ENCODE data around the gene ATP2C2.
"Not testable (repeated sequence)": the region's sequence is repeated elsewhere in the genome, so short reads cannot be mapped to it uniquely, and the experiment has no call there.

ATP2C2 gene

DNA sequence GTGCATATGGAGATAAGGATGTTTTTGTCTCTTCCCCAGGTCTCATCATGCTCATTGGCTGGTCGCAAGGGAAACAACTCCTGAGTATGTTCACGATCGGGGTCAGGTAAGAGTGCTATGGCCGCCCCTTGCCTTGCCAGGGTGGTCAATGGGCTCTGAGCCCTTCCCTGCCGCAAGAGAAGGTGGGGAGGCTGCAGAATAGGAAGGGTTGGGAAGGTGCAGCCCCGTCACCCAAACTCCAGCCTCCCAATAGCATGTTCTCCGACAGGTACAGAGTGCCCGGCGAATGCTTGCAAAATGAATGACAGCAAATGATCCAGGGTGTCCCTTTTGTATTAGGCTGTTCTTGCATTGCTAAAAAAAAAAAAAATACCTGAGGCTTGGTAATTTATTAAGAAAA, 57.4 kb downstream of the ATP2C2 start:
- DNase-seq, result no peak

DNA sequence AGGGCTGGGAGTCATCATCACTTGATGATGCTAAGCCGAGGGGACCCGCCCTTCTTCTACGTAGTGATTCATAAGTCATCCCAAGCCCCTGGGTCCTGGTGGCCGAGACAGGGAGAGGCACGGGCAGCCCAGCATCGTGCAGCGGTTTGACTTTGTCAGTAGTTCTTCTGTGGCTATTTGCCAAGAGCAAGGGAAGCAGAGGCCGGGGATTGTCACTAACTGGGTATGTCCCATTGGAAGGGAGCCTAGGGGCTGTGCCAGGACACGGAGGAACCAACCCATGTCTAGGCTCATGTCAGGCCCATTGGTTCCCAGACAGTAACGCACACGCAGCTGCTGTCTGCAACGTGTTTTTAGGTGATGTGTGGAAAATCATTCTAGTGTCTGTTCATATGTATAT, 58.5 kb downstream of the ATP2C2 start:
- no peak for DNase-seq

DNA sequence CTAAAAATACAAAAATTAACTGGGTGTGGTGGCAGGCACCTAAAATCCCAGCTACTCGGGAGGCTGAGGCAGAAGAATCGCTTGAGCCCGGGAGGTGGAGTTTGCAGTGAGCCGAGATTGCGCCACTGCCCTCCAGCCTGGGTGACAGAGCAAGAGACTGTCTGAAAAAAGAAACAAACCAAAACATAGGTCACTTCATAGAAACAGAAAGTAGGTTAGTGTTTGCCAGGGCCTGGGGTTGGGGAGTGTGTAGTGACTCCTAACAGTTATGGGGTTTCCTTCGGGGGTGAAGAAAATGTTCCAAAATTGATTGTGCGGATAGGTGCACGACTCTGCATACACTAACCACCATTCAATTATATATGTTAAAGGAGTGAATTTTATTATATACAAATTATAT, 59.2 kb downstream of the ATP2C2 start:
- no peak for DNase-seq

DNA sequence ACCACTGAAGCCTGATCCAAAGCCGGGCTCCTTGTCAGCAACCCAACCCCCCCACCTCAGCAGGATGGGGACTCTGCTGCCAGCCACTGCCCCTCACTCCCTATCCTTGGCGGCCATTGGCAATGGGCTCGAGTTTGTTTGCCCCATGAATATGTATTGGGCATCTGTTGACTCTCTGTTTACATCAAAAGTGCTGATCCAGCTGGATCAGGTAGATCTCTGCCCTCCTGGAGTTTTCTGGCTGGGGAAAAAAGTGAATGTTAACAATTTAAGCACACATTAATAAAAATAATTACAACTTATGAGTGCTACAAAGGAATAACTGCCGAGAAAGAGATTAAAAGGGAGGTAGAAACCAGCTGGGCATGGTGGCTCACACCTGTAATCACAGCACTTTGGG, 62.5 kb downstream of the ATP2C2 start:
- no peak for DNase-seq

DNA sequence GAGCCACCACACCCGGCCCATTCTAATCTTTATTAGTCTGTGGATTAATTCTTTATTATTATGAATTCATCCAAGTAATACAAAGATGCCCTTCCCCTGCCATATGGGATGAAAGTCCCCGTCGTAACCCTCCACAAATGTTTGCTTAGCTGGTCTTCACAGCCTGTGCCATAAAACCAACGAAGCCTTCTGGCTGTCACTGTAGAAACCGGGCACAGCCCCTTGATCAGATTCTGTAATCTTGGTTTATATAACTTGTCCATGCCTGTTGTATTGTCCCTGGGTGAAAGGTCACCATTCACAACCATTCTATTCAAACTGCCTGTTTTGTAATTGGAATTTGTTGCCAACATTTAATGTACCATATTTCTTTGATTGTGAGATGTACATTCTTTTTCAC, 66.5 kb downstream of the ATP2C2 start:
- DNase-seq, result no peak

DNA sequence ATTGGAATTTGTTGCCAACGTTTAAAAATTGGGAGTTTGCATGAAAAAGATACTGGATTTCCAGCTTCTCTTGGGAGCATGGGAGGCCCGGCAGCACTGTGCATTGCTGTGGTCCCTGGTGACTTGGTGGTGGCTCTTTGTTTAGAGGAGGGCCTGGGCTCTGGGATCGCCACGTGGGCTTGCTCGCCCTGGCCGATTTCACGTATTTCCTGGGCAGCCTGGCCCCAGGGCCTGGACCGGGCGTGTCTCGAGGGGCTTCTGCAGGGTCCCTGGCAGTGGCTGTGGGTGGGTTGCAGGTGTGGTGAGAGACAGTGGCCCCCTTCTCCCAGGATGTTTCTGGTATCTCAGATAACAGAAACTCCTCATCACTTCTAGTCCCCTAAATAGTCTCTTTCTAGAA, 67.9 kb downstream of the ATP2C2 start:
- no peak for DNase-seq

DNA sequence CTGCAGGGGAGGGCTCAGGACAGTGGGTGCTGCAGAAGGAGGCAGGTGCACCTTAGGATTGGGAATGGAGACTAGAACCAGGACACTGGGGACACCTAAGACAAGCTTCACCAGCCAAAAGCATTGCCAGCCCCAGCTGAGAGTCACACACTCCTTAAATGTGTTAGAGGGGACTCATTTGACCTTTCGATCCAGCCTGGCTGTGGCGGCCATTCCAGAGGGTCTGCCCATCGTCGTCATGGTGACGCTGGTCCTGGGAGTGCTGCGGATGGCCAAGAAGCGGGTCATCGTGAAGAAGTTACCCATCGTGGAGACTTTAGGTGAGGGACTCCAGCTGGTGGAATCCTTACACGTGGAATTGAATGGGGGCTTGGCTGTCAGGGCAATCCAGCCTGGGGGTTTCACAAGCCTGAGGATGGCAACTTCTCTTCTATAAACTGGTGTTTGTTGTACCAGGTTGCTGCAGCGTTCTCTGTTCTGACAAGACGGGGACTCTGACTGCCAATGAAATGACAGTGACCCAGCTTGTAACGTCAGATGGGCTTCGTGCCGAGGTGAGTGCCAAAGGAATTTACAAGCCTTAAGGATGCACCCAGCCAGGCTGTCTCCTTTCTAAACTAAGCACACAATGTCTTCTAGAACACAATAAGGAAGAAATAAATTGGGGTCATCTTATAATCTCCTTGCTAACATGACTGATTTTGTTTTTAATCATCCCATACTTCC, 70.8 kb downstream of the ATP2C2 start:
- no peak for DNase-seq

DNA sequence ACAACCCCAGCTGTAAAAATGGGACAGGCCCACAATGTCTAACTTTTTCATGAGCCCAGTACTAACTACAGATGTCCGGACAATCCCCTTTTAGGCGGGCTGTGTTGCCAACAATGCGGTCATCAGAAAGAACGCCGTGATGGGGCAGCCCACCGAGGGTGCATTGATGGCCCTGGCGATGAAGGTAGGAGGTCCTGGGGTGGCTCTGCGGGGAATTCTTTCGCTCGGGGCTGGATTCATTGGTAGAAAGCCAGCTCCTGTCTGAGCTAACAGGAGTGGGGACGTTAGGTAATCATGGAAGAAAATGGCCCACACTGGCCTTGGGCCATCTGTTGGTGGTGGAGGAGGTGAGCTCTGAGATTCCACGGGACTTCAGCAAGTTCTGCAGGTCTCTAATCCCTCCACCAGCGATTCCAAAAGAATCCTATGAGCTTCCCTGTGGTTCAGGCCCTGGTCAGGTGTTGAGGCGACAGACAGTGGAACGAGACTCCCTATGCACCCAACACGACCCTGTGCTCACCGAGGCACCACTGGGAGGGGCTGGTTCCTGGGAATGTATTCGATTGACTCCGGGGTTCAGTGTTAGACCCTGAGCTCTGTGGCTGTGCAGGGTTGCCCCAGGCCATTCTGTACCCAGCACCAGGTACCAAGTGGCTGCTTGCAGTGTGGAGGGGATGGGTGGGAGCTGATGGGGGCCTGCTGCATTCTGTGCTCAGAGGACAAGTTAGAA, 74.2 kb downstream of the ATP2C2 start:
- DNase-seq, result no peak

DNA sequence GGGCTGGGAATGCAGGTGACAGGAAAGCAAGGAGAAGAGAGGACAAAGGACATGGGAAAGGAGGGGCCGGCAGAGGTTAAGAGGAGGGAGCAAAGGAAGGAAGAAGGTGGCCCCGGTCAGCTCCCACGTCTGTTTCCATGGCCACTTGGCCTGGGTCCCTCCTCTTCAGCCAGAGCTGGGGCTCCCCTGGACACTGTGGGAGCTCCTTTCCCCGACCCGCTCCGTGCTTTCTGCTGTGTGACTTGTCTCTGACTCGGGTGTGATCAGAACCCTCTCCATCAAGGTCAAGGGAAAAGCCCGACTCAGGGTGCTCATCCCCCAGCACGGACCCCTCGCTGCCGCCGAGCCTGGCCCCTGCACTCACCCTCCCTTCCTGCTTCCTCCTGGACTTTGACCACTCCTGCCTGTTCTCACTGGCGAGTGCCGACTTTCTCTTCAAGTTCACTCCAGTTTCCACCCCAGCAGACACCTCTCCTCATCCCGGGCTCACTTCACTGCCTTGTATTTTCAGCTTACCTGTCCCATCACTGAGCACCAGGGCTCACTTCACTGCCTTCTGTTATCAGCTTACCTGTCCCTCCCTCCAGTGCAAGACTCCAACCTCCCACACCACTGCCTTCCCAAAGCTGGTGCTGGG, 74.9 kb downstream of the ATP2C2 start:
- DNase-seq, result no peak

DNA sequence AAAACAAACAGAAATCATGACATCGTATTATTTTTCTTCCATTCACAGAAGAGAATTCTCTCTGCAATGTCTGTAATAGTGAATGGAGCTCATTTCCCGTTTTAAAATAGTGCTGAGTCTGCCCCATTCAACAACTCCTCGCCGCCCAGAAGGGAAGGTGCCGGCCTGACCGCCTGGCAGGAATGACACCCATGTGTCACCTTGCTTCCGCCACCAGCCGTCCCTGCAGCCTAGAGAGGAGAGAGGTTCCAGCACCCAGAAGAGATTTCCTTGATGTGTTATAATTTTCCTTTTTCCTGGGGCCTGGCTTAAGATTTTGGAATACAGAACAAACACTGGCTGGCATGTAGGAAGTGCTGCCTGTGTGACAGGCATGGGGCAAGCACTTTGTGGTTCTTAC, 76.1 kb downstream of the ATP2C2 start:
- DNase-seq, result no peak

DNA sequence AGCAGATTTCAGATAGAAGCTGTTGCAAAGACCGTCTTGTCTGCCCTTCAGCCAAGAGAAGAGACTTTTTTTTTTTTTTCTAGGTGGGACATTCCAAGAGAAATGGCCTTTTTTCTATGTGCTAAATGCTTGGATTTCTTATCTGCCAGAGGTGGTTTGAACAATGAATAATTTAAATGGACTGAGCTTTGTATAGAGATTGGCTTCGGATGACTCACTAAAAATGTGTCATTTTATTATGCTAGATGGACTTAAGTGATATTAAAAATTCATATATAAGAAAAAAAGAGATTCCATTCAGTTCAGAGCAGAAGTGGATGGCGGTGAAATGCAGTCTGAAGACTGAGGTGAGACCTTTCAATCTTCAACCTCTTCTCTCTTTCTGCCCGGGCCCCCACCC, 77.7 kb downstream of the ATP2C2 start:
- no peak for DNase-seq

DNA sequence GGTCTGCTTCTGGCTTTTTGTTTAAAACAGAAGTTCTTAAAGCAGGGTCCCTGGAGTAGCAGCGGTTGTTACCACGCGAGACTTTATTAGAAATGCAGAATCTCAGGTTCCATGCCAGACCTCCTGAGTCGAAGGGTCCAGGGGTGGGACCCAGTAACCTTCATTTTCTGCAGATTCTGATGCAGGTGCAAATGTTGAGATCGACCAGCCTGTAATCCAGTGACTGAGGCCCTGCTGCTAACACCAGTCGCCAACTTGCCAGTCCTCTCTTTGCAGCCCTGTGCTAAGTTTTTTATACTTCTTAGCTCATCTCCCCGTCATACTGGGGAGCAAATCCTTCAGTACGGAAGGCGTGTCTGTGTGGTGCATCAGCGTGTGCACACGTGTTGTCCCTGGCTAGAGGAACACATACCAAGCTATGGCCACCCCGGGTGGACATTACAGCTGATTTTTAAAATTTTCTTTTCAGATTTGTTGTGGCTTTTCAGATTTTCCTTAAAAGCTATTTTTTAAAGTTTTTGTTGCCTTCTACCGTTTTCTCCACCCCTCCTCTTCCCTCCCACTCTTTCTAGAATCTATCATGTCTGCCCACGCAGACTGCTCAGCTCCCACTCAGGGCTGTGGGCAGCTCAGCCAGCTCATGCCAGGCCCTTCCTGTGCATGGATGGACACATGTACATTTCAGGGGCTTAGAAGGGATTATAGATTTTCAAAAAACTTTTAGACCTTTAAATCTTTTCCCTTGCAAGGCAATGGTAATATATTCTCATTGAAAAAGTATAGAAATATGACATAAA, 78.5 kb downstream of the ATP2C2 start:
- DNase-seq, result no peak

DNA sequence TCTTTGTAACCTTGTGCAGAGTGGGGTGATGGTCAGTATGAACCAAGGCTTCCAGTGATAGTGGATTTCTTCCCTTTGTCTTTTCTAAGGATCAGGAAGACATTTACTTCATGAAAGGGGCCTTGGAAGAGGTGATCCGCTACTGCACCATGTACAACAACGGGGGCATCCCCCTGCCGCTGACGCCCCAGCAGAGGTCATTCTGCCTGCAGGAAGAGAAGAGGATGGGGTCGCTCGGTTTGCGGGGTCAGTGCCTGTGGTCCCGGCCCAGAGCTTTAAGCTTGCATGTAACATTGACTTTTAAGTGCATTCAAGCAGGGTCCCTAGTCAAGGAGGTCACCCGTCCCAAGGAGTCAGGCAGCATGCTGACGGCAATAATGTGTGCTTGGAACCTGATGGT, 80.1 kb downstream of the ATP2C2 start:
- no peak for DNase-seq

DNA sequence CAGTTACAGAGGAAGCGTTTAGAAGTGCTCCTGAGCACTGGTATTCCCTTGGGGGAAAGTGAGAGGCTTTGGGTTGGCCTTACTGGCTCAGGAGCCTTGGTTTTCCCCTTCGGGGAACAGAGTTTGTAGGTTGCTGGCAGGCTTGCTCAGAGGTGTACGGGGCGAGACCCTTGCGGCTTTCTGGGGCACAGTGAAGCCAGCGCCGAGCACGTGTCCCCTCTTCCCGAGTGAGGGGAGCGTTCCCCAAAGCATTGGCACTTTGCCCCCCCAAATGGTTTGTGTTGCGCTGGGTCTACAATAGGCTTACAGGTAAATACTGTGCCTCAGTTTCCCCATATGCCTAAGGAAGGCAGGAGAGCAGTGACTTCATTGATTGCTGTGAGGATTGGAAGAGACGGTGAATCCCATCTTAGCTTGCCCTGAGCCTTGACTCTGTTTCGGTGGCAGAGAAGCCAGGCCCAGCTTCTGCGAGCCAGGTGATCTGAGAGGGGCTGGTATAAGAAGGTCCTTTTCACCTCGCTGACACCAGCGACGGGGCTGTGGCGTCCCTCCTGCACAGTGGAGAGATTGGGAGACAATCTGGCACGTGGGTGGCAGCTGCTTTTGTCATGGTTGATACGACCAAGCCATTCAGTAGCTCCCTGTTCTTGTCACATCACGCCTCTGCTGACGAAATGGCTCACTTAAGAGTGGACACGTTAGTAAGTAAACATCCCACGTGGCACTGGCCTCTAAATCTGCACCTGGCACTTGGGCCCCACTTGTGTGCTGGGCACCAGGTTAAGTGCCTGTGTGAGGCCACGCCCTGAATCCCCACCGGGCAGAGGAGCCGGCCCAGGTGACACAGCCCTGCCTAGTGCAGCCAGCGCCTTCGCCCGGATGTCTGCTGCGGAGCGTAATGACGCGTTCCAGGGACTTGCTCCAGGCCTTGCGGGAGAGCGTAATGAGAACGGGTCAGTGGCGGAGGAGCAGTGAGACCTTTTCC, 81.1 kb downstream of the ATP2C2 start:
- peak; percentile 12 for DNase-seq

DNA sequence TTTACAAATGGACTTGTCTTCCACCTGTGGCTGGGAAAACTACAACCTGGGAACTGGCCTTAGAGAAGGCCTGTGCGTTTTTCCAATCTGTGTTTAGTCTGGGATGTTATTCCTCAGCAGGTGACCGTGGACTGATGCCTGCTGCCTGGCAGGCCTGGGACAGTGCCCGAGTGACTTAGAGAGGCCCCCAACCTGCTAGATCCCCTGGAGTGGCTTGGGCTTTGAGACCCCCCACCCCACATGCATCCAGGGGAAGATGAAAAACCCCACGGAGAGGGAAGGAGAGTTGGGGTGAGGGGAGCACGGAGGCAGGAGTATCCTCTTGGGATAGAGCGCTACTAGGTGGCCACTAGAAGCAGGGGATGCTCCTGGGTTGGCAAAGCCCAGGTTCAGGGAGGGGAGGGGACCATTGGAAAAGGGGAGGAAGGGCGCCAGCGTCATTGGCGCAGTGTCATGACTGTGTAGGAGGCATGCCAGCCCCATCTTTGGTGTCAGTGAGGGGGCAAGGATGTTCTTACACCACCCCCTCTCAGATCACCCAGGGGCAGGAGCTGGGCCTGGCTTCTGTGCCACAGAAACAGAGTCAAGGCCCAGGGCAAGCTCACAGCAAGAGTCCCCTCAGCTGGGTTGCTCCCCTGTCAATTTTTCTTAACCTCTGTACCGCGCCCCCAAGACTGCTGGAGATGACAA, 82.0 kb downstream of the ATP2C2 start:
- no peak for DNase-seq

DNA sequence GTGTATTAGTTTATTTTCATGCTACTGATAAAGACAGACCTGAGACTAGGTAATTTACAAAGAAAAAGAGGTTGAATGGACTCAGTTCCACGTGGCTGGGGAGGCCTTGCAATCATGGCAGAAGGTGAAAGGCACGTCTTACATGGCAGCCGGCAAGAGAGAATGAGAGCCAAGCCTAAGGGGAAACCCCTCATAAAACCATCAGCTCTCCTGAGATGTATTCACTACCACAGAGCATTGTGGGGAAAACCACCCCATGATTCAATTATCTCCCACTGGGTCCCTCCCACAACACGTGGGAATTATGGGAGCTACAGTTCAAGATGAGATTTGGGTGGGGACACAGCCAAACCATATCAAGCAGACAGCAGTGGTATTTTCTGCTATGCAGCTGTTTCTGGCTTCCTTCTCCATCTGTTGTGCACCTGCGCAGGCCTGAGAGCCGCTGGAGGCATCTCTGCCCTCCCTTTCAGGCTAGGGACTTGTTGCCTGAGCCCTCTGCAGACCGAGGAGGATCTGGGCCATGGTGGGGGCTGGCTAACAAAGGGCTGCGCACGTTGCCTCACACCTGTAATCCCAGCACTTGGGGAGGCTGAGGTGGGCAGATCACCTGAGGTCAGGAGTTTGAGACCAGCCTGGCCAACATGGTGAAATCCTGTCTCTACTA, 82.8 kb downstream of the ATP2C2 start:
- not testable (repeated sequence) for DNase-seq

DNA sequence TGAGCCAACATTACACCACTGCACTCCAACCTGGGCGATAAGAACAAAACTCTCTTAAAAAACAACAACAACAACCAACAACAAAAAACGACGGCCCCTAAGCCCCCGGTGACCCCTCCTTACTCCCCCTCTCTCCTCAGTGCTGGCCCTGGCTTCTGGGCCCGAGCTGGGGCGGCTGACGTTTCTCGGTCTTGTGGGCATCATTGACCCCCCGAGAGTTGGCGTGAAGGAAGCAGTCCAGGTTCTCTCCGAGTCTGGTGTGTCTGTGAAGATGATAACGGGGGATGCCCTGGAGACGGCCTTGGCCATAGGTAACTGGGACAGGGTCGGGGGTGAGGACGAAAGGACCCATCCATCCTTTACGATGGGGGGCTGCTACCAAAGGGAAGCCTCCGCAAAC, 83.4 kb downstream of the ATP2C2 start:
- no peak for DNase-seq

DNA sequence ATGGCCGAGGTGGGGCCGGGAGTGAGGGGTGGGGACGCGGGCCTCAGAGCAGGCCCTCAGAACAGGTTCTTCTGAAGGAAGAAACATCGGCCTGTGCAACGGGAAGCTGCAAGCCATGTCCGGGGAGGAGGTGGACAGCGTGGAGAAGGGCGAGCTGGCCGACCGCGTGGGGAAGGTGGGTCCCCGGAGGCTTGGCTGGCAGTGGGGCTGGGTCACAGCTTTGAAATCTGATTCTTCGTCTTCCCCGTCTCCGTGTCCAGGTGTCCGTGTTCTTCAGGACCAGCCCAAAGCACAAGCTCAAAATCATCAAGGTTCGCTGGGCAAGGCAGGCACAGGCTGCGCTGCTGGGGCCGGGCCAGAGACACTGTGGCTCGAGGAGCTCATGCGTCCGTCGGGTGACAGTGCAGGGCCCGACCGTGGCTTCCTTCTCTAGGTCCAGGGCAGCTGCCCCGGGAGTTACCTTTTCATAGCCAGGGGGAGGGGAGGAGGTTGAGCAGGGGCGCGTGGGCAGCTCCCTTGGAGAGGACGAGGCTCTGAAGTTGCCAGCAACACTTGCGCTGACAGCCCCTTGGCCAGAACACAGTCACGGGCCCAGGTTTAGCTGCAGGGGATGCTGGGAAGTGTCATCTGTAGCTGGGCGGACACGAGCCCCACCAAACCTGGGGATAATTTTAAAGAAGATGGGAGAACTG, 84.9 kb downstream of the ATP2C2 start:
- DNase-seq, result no peak

DNA sequence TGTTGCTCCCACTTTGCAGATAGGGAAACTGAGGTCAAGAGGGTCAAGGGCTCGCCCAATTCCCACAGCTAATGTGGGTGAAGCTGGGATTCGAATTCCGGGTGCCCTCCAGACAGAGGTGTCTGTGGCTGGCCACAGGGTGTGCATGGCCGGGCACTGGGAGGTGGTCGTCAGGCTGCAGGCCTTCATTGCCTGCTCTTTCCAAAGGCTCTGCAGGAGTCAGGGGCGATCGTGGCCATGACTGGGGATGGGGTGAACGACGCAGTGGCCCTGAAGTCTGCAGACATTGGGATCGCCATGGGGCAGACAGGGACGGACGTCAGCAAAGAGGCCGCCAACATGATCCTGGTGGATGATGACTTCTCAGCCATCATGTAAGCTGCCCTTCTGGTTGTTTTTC, 86.3 kb downstream of the ATP2C2 start:
- DNase-seq, result no peak

DNA sequence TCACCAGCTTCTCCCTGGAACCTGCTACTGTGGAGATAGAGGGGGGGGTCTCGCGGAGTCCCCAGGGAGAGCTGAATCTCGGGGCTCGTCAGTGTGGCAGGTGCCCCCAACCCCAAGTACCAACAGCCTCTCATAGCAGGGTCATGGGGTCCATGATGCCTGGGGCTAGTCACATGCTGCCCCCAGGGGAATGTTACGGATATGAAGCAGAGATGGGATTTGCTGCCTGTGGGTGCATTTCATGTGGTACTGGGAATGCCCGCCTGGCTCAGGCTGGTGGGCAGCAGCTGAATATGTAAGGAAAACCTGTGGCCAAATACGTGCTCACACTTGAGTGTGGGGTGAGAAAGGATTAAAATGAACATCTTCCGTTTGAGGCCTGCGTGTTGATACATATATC, 86.7 kb downstream of the ATP2C2 start:
- no peak for DNase-seq
